Cerebellar cortex (tissue), 1 donor: ENCODE results near the gene DTD2.
A peak's percentile ranks its signal among the peaks of the same experiment; 100 is the strongest.
"Not testable (repeated sequence)": the region's sequence is repeated elsewhere in the genome, so short reads cannot be mapped to it uniquely, and the experiment has no call there.

Experiments used
- DNase-seq: peaks from one replicate; pipeline ENCODE4 v3.0.0-alpha.2; 2015; ENCODE audit warnings: low spot score

The DTD2 gene

DNA sequence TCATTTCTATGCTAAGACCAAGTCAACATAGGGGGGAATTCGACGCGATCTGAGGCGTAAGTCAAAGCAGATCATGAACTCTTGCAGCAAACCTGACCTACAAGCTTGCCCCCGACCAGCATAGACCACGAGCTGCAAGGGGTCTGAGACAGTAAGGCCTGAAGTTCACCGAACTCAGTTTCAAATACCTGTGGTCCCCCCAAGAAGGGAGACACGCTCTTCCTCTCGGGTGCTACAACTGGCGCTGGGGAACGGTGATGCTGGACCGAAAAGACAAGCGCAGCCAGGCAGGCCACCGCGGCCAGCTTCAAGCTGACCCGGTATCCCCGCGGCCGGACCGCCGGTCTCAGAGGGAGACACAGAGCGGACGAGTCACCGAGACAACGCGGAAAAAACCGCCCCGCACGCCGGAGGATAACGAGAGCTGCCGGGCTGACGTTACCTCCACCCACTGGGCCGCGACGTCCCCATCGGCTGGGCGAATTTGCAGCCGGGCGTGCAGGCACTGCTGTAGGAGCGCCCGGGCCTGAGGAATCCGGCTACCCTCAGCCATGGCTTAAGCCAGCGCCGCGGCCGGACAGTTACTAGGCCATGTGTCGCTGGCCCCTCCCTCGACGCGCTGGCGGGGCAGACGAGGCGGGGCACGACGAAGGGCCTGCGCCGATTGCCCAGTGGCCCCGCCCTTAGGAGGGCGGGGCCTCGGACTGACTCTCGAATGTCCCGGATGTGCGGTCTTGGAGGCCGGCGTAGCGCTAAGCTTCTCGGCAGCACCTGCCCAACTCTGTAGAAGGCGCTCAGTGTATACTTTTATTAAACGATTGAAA lies at the start of gene DTD2:
Gene DTD2, minus strand, starts transcription at position 666 of the 824 bp plus-strand sequence. Its CDS starts 113 bp downstream, at position 553.
- peak; percentile 97 for DNase-seq

- no peak for DNase-seq
Measured at GRCh38 chr14:31505411-31505810, 48.1 kb upstream of the DTD2 start.

- DNase-seq: no peak
Measured at GRCh38 chr14:31501870-31502269, 44.6 kb upstream of the DTD2 start.

- no peak for DNase-seq
Measured at GRCh38 chr14:31492759-31493498, 35.6 kb upstream of the DTD2 start.

DNA sequence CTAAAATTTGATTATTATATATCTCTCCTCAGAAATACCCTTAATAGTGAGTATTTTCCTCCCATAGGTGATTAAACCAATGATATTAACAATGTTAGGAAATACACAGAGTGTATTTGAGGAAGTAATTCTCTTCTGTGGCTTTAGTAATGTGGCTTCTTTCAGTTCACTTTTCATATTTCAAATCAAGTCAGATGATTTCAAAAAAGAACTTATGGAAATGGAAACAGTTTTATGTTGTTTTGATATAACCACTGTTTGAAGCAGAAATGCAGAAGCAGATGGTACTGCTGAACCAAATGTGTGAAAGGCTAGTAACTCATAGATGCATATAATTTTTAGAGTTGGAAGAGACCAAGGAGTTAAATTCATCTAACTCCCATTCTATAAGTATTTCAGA lies 32.4 kb upstream of the DTD2 start:
- DNase-seq: no peak

DNA sequence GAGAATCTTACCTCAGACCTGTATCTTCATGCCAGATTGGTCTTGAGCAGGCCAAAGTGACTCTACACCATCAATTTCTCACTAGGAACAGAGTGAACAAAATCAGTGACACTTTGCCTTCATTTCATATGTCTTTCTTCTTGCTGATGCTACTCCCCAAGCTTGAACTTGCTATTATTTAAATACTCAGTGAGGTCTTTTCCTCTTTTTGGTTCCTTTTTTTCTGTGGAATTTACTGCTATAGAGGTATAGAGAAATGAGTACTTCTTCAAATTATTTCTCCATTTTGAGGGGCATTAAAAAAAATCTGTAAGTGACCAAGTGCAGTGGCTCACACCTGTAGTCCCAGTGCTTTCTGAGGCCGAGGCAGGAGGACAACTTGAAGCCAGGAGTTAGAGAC lies 30.6 kb upstream of the DTD2 start, which contains the start of gene GPR33:
Gene GPR33, minus strand, starts transcription at position 154 of the 400 bp plus-strand sequence. CDS start 4,074 bp downstream, outside the sequence.
- no peak for DNase-seq

- no peak for DNase-seq
Measured at GRCh38 chr14:31486764-31487163, 29.5 kb upstream of the DTD2 start.

DNA sequence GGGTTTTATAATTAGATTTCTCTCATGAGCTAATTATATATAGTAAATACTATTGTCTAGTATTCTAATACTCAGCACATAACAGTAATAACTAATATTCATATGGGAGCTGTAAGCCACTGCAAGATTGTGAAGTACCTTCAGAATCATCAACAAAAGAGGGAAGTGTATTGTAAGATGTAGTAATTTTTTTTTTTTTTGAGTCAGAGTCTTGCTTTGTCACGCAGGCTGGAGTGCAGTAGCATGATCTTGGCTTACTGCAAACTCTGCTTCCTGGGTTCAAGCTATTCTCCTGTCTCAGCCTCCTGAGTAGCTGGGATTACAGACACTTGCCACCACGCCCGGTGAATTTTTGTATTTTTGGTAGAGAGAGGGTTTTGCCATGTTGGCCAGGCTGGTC lies 27.4 kb upstream of the DTD2 start:
- no peak for DNase-seq

DNA sequence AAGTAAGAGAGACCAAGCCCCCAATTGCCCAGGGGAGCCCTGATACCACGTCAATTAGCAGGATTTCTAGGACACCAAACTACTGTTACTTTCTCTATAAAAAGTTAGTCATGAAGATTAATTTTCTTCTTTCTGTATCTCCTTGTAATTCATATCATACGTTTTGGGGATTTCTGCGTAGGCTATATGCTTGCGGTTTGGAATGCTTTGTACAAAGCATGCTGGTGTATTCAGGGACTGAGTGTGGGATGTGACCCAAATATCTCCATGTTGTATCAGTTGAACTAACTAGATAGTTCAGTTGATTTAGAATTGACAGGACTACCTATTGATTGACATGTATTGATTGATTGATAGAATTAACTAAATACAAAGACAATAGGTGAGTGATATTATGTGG lies 22.9 kb upstream of the DTD2 start:
- no peak for DNase-seq

DNA sequence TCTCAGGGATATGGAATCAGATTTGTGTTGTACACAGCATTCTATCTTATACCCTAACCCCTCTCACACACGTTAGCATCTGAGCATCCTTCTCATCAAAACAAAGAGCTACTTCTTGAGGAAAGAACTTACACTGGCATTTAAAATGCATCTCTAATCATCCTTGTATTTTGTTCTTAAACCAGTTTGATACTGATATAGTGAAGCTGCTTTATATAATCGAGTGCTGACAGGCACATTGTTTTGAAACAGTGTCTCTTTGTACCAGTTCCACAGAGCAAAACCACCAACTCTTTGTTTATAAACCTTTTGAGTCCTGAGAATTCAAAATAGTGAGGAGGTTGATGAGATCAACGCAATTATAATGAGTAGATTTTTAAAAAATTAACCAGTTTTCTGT lies 21.7 kb upstream of the DTD2 start:
- no peak for DNase-seq

- DNase-seq: no peak
Measured at GRCh38 chr14:31477248-31477647, 19.9 kb upstream of the DTD2 start.

DNA sequence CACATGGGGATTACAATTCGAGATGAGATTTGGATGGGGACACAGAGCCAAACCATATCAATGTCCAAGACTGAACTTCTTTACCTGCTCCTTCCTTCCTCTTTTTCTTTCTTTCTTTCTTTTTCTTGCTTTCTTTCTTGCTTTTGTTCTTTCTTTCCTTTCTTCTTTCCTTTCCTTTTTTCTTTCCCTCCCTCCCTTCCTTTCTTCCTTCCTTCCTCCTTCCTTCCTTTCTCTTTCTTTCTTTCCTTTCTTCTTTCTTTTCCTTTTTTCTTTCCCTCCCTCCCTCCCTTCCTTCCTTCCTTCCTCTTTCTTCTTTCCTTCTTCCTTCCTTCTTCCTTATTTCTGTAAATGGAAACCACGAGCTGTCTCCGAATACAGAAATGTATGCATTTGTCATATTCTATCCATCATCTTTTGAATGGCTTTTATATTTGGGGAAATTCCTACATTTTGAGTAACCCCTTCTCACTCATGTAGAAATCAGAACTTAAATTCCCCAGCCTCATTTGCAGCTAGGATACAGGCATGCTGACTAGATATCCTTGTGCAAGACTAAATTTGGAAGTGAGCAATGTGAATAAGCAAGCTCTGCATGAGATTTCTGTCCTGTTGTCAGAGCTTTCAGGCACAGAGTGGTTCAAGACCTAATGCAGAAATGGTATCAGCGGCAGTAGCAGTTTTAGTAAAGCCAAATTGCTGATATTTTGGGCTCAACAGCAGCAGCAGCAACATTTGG lies 19.0 kb upstream of the DTD2 start:
- DNase-seq: no peak

- no peak for DNase-seq
Measured at GRCh38 chr14:31466554-31466953, 9.2 kb upstream of the DTD2 start.

DNA sequence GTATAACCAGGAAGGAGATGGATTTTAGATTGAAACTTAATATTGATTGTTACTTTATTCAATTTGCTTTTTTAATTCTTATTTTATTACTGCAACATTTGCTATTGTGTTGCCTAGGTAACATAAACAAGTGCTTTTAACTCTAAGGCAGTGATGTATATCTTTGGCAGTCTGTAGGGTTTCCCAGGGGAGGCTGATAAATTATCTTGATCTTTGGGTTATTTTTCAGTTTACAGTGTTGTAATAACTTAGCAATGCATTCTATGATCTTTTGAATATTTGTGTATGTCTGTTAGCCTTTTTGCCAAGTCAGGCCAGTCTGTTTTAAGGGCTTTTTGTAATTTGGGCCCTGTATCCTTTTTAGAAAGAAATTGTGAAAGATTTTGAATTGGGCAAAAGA lies 7.8 kb upstream of the DTD2 start:
- DNase-seq: no peak

DNA sequence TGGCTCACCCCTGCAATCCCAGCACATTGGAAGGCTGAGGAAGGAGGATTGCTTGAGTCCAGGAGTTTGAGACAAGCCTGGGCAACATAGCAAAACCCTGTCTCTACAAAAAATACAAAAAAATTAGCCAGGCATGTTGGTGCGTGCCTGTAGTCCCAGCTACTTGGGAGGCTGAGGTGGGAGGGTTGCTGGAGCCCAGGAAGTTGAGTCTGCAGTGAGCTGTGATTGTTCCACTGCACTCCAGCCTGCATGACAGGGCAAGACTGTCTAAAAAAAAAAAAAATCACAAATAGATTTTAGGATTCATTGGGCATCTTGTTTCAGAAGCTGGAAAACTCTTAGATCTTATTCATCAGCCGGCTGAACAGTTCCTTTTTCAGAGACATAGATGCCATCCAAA lies 5.1 kb upstream of the DTD2 start:
- not testable (repeated sequence) for DNase-seq

- DNase-seq: no peak
Measured at GRCh38 chr14:31461545-31461944, 4.2 kb upstream of the DTD2 start.

DNA sequence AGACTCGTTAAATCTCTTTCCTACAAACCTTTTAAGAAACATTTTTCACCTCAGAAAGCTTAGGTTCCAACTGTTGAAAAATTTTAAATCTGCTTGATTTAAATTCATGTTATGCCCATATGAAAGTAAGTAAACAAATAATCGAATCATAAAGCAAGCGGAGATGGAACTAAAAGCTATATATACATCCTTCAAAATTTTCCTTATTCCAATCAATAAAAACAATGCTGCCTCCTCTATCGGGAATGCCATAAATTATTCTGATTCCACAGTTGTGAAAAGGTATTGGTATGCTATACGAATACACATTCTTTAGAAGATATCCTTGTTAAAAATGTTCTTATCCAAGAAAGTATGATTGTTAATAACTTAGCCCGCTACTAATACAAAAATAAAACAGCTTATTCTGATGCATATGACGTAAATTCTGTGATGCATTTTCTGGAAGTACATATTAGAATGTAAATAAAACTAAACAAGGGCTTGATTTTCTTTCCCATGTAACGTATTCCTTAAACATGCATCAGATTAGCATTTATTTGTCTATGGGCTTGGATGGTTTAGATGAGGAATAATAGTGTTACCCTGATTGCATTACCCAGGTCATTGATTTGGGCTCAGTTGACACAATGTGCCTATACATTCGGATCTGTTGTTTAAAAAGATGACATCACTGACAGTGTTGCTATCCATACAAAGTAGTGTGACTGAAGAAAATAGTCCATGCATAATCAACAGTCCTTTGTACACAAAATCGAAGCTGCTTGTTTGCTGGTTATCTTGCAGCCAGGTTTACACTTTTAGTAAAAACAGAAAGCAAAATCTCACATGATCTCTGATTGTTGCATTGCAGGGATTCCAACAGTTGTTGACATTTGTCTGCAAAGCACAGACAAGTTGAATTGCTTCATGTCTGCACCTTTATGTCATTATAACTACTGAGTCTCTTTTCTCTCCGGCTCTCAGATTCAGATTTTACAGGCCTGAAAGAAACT lies 656 bp upstream of the DTD2 start:
- peak; percentile 4 for DNase-seq

DNA sequence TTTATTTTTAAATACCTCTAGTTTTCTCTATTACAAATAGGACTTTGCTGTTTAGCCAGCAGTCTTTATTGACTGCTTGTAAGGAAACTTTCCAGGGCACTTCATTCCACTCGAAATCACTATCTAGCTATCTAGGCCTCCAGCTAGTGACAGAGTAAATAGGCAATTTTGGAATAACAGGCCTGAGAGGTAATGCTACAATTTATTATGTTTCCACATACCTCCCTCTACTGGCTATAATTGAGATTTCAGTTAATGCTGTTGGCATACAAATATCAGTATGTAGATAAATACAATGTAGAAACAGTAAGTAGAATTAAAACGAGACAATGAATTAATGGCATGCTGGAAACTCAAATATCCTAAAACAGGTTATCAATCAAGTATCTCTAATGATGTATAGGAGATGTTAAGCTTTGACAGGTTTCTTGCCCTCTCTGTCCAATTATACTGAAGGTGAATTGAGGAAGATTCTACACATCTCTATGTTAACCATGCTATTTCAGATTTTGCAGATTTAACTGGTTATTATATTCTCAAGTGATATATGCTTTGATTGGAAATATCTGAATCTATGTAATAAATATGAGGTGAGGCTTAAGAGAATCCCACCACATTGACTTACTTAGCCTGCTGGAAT lies 7.2 kb downstream of the DTD2 start:
- peak; percentile 68 for DNase-seq

DNA sequence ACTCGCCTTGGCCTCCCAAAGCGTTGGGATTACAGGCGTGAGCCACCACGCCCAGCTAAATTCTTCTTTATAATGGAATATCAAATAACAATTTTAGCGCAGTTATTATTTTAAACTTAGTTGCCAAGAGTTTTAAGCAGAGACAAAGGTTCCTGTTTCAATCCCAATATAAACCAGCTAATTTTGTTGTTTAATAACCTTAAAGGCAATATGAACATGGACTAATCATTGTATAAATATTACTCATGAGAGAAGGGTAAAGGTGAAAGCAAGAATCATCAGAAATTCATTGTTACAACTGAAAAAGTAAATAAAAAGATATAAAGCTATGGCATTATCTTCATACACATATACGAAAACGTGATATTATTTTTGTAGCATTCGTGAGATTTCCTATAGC lies 8.2 kb downstream of the DTD2 start:
- DNase-seq: no peak

GRCh38 chr14:31445703-31446102 lies 11.6 kb downstream of the DTD2 start:
- DNase-seq: no peak

DNA sequence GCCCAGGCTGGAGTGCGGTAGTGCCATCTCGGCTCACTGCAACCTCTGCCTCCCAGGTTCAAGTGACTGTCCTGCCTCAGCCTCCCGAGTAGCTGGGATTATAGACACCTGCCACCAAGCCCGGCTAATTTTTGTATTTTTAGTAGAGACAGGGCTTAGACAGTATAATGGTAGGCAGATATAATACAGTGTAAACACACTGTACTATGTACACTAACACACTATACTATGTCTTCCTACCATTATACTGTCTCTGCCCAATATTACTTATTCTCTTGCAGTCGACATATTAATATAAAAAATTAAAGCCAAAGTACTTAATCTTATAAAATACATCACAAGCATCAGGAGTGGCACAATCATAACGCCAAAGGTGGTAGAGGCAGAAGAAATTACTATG lies 15.0 kb downstream of the DTD2 start:
- no peak for DNase-seq
